SW 1271 (cell line): ENCODE measurements around the gene SUPT7L.
"Not testable (repeated sequence)": the region's sequence is repeated elsewhere in the genome, so short reads cannot be mapped to it uniquely, and the experiment has no call there.

Experiments used
- DNase-seq, 2 experiments: peaks; one replicate each; lab custom pipeline; 2025; lab: John Stamatoyannopoulos, UW

SUPT7L gene

DNA sequence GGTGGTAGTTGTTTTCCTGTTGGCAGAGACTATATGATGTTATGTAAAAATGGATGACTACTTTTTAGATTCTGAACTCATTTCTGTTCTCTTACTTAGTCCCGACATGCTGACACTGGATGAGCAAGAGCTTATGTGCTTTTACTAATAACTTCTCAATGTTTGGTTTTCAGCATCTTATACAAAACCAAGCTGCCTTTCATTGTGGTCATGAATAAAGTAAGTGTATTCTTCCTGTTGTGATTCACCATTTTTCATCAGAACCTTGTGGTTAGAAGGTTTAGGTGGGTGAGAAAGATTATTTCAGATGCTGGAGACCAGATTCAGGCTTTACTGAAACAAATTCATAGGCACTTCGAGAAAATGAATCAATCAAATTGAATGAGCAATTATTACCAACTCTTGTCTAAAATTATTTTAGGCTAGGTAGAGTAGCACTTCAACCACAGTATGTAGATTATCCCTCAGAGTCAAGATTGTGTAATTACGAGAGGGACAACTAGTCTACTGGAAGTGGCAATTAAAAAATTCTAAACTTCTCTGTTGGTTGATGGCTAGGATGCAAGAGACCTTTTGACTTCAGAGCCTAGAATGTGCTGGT lies 25.3 kb downstream of the SUPT7L start:
- no peak for DNase-seq

DNA sequence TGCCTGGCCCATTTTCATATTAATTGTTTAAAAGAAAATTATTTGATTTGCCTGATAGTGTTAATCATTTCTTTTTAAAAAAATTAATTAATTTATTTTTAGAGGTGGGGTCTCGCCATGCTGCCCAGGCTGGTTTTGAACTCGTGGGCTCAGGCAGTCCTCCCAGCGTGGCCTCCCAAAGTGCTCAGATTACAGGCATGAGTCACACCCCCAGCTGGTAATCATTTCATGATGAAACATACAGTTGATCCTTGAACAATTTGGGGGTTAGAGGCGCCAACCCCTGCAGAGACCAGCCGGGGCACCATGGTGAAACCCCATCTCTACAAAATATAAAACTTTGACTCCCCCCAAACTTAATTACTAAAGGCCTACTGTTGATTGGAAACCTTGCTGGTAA lies 26.6 kb downstream of the SUPT7L start:
- DNase-seq = no peak

DNA sequence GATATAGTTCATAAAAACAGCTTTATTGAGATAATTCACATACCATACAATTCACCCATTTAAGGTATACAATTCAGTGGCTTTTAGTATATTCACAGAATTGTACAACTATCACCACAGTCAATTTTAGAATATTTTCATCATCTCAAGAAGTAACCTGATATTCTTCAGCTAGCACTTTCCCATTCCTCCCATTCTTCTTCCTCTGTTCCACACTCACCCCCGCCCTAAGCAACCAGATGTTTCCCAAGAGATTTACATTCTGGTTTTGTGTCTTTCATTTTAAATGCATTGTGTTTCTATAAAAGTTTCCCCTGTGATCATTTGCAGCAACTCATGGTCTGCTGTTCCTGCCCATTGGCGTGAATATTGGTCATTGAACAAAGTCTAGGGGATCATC lies 29.1 kb downstream of the SUPT7L start:
- no peak for DNase-seq

DNA sequence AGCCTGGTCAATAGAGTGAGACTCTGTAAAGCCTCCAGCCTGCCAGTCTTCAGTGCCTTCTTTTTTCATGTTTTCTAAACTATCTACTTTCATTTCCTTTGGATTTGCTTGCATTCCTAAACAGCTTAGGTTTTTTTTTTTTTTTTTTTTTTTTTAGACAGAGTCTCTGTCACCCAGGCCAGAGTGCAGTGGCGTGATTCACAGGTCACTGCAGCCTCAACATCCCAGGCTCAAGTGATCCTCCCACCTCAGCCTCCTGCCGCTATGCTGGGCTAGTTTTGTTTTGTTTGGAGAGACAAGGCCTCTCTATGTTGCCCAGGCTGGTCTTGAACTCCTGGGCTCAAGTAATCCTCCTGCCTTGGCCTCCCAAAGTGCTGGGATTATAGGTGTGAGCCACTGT lies 33.2 kb downstream of the SUPT7L start:
- not testable (repeated sequence) for DNase-seq

DNA sequence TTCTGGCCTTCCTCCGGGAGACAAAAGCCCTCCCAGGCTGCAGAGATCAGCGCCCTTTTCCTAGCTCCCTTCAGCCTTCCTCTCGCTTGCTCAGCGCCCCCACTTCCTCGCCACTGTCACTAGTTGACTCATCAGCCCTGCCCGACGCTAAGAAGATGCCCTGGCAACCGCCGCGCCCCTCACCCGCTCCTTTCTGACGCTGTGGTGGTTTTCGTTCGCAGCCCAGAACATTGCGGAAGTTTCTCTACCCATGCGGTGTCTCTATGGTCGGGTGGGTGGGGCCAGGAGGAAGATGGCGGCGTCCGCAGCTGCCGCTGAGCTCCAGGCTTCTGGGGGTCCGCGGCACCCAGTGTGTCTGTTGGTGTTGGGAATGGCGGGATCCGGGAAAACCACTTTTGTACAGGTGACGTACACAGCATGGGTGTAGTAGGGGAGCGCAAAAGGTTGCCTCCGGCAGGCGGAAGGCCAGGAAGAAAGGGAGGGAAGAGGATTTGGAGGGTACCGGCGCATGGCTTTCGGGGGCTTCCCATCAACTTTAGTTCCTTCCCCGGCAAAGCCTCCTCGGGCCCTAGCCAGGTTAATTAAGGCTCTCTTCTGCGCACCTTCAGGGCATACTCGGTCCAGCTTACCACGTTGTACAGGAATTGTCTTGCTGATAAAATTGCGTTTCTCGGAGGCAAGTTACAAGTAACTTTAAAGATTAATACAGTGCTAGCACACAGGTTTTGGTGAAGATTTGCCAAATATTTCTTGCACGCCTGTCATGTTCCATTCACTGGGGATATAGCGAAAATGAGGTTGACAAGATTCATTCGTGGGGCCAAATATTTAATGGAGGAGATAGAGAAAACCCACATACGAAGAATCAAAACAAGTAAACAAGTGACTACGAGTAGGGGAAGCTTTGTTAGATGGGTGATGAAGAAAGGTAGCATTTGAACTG lies 34.4 kb downstream of the SUPT7L start, which contains the start of the genes CCDC121 and GPN1:
TSS of gene CCDC121 (minus strand) at position 246 of the 943 bp plus-strand sequence. CDS start 1,213 bp downstream, outside the sequence.
TSS of gene GPN1 (plus strand) at position 284 of the 943 bp plus-strand sequence. CDS start at position 293, 9 bp downstream.
- peak; percentile 91 to 94 for DNase-seq

GRCh38 chr2:27627963-27628766 lies 35.2 kb downstream of the SUPT7L start:
- peak in 1 of 2 experiments; percentile 49 for DNase-seq

- not testable (repeated sequence) for DNase-seq
Measured at GRCh38 chr2:27626921-27627320, 36.5 kb downstream of the SUPT7L start.

GRCh38 chr2:27626323-27626722 lies 37.1 kb downstream of the SUPT7L start:
- not testable (repeated sequence) for DNase-seq

DNA sequence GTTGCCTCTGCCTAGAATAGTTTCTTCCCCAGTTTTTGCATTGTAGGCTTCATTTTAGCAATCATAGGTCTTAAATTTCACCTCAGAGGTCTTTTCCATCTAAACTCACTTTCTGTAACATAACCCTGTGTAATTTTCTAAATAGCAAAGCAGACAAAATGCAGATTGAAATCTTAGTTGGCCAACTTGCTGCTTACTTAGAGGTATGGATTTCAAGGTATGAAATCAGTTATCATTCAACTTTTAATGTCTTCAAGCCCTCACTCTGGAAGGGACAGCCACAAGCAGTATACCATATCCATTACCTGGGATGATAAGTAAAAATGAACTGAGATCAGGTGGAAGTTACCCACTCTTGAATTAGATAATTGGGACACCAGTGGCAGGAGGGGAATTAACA lies 38.5 kb downstream of the SUPT7L start:
- DNase-seq = no peak

DNA sequence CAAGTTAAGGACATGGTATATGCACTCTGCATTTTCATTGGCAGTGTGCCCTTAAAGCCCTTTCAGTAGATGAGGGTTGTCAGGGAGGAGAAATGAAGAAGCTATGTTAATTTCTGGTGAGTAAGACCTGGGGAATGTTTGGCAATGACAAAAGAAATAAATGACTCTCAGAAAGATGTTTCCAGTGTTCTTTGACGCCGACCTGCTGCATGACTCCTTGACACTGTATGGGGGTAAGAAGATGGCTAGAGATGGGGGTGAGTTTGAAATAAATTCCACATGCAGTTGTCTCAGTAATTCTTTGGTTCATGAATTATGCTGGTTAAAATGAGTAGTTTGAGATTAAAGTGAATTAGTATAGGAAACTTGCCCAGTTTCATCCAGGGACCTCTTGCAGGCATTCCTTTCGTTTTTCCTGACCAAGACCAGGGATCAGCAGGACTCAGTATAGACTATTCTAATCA lies 40.5 kb downstream of the SUPT7L start:
- peak in 1 of 2 experiments; percentile 17 for DNase-seq

DNA sequence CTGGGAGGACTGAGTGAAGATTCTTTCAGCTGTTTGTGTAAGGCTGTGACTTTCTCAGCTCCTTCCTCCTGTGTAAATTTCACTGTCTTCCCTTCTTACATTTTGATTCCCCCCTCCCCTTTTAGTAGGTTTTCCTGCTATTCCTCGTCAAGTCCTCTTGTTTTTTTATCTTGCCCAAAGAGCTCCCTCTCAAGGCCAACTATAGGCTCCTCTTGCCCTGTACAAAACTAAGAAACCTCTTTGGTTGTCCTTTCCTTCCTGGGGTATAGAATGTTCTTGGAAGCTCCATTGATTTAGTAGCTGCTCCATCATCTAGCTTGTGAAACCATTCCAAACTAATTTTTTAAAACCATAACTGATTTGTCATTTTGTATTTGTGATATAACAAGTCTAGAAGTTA lies 41.9 kb downstream of the SUPT7L start:
- DNase-seq = no peak

DNA sequence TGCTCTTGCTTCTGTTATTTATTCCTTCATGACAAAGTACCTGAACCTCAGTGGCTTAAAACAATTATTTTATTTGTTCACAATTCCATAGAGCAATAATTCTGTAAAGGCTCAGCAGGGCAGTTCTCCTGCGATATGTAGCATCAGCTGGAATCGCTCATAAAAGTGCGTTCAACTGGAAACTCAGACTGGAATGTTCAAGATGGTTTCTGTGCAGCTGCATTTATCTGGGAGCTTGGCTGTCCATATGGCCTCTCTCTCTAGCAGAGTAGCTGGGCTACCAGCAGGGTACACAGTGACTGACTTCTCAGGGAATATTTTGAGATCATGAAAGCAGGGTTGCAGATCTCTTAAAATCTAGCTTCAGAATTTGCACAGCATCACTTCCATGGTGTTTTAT lies 48.1 kb downstream of the SUPT7L start:
- DNase-seq = no peak

DNA sequence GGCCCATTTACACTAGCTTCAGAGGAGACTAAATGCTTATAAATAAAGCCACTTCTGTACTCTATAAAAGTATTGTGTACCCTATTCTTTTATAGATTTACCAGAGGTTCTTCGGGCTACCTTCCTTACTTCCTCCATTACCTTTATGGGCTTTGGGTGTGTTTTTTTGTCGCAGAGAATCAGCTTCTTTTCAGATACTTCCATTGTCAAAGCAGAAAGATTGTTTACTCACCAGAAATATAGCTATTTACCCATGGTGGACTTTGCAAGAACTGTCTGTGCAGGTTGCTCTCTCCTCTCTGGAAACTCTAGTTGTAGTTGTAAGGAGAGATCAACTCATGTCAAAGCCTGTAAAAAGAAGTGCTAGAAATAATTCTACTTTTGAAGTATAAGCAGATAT lies 49.4 kb downstream of the SUPT7L start:
- DNase-seq = no peak

- DNase-seq = no peak
Measured at GRCh38 chr2:27606611-27607010, 56.8 kb downstream of the SUPT7L start.
